ENCODE measurements around the gene ROS1. TPM values are rescaled to one million over a fixed set of nuclear protein-coding genes. Genes with fewer than 3 reads are reported as not detected.

ROS1 gene
- not detected in 2 replicates for total RNA-seq

DNA sequence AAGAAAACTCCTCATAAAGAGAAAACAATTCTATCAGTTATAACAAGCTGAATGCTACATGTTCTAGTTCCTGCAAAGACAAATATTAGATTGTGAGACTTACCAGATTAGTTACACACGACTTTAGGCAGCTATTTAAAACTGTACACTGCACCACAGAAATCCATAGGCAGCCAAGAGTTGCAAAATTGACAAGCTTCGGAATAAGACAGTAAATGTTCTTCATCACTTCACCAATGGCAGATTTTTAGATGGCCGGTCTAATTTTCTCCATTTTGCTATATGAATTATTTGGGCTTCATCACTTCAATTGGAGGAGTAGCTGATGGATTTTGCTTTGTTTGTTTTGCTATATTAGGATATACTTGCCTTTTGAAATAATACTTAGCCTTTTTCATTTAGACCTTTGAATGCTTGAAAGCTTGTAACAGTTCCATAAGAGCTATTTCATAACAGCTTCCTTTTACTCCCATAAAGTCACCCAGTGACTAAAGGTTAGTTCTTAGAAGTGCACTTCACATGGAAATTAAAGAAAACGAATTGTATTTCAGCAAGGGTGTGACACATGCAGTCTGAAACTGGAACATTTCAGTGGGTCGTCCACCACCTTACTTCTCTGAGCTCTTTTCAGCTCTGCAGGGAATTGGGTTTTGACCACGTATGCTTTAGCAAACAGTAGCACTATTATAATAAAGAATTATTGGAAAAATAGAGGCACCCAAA lies at the start of gene ROS1:
Gene ROS1 (minus strand): TSS at position 512 of the 723 bp plus-strand sequence. CDS start 286 bp downstream, at position 226.

DNA sequence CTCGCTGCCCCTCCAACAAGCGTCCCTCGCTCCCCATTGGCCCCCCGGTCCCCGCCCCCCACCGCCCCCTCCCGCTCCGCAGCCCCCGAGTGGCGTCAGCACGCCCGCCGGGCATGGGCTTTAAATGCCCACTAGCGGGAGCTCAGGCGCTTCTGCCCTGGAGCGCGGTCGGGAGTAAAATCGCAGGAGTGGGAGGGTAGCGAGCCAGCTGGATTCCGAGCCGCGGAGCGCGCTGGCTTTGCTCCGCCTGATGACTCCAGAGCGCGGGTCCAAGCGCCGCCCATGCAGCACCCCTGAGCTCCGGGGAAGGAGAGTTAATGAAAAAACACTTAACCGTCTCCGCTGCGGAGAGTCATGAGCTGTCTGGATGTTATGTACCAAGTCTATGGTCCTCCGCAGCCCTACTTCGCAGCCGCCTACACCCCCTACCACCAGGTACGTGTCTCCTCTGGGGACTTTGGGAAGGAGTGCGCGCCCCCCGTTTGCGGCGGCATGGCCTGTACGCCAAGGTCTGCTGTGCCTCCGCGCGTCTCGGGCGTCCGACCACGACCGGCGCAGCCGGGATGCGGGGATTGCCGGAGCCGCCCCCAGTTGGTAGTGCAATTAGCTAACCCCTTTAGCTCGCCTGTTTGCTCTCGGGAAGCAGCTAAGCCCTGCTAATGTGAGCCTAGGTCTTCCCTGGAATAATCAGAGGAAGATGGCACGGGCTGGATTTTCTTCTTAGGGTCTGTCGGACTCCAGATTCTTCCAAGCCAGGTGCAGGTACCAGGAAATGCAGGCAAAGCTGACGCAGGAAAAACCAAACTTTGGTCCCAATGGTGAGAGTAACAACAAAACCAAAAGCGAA lies 160.1 kb downstream of the ROS1 start, which contains the start of gene VGLL2:
Gene VGLL2 (plus strand): TSS at position 149 of the 847 bp plus-strand sequence. CDS start 206 bp downstream, at position 355.

Small RNAs within 50 kb of the gene (small RNA-seq; reads per million reads assigned to genes)
- gene RN7SKP18 = not detected
- not detected for gene RNU6-253P

Other genes starting within 250 kb of the ROS1 start
- gene VGLL2, start 160.4 kb downstream of the ROS1 start, total RNA-seq = not detected in 2 replicates
- gene DCBLD1, start 56.7 kb upstream of the ROS1 start, total RNA-seq = 32.4 and 41.8 TPM in 2 replicates
- gene GOPC, start 176.6 kb upstream of the ROS1 start, total RNA-seq = 24.8 and 29.6 TPM in 2 replicates
- 21.2 and 22.6 TPM in 2 replicates for gene NUS1, start 249.5 kb upstream of the ROS1 start, total RNA-seq